G401 (cell line): ENCODE results near the gene WDR36. TPM values are rescaled to one million over a fixed set of nuclear protein-coding genes. Genes with fewer than 3 reads are reported as not detected.

Experiments
- DNase-seq: peaks from one replicate; pipeline ENCODE4 v3.0.0-alpha.2; 2015; ENCODE audit warnings: low spot score
- in situ Hi-C: cut with HindIII; loops from 2 replicates; pipeline ENCODE4 v1.10.0; 2016; ENCODE audit warnings: low sequenced_read_pairs, mixed read lengths
- total RNA-seq: library from RNA; depleted of rRNA; stranded (reverse); fragments of >200 nt; shearing (Covaris generic); gene quantifications from 2 replicates; pipeline ENCODE4 v1.2.3, GENCODE V29; 2014; rRNA removed

WDR36 gene
- total RNA-seq, 1 experiment from 2014 or later: 44.0 TPM

GRCh38 chr5:111168608-111169007 is 76.5 kb downstream of the WDR36 start:
- in situ Hi-C loops: no loop called here

GRCh38 chr5:111169269-111169668 is 77.1 kb downstream of the WDR36 start:
- in situ Hi-C loops: no loop called here
- no peak for DNase-seq

More at GRCh38 chr5:111168608-111169007, 76.5 kb downstream of the WDR36 start:
- no peak for DNase-seq

DNA sequence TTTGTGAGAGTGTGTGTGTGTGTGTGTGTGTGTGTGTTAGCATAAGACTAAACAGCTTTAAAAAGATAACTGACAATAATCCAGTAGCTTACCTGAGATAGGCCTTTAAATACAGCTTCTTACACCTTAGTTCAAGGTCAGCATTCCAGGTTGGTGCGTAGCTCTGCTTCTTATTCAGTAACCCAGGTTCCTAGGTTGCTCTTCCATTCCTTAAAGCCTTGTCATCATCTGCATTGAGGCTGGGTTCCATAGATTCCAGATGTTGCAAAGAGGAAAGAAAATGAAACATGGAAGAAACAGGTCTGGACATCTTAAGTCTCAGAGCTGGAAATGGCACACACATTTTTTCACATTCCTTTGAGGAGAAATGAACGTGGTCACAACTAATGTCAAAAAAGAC is 78.1 kb downstream of the WDR36 start:
- in situ Hi-C loops: no loop called here
- DNase-seq: no peak

- in situ Hi-C loops: no loop called here
- DNase-seq: no peak
Observed at GRCh38 chr5:111172504-111172903, 80.4 kb downstream of the WDR36 start.

GRCh38 chr5:111173476-111173875 is 81.3 kb downstream of the WDR36 start:
- DNase-seq: no peak
- in situ Hi-C loops: no loop called here

Other genes with a start within 250 kb of the WDR36 start
- gene TSLP, start 20.6 kb upstream of the WDR36 start, total RNA-seq: not detected in 2 replicates
- under 0.01 TPM in 1 of 2 replicates, not detected in the other for gene CAMK4, start 132.0 kb downstream of the WDR36 start, total RNA-seq